Peyer's patch (tissue), 4 donors: ENCODE data around the gene OLIG1.

Experiments used
- POLR2A ChIP-seq, 2 donors: fragments of 450-650 bp; IDR thresholded peaks; one replicate each; pipeline ENCODE4 v1.5.1; 2017; ENCODE audit warnings: antibody characterized with exemption in 2 of 2, mild to moderate bottlenecking in 2 of 2, moderate library complexity in 2 of 2
- TF ChIP-seq, protein P1 (sequence below), 6 experiments: fragments of 450-650 bp in 4 of 6; fragments of 200-600 bp in 2 of 6; sonication (generic) in 1 of 6; IDR thresholded peaks; one replicate each; pipeline ENCODE4 v1.5.1; 2017 to 2019; ENCODE audit warnings: antibody characterized with exemption in 6 of 6, mild to moderate bottlenecking in 3 of 6, moderate library complexity in 1 of 6

DNA sequence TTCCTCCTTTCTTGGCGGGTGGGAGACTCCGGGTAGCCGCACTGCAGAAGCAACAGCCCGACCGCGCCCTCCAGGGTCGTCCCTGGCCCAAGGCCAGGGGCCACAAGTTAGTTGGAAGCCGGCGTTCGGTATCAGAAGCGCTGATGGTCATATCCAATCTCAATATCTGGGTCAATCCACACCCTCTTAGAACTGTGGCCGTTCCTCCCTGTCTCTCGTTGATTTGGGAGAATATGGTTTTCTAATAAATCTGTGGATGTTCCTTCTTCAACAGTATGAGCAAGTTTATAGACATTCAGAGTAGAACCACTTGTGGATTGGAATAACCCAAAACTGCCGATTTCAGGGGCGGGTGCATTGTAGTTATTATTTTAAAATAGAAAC, 41.7 kb upstream of the OLIG1 start:
- TF ChIP-seq, protein P1, sequence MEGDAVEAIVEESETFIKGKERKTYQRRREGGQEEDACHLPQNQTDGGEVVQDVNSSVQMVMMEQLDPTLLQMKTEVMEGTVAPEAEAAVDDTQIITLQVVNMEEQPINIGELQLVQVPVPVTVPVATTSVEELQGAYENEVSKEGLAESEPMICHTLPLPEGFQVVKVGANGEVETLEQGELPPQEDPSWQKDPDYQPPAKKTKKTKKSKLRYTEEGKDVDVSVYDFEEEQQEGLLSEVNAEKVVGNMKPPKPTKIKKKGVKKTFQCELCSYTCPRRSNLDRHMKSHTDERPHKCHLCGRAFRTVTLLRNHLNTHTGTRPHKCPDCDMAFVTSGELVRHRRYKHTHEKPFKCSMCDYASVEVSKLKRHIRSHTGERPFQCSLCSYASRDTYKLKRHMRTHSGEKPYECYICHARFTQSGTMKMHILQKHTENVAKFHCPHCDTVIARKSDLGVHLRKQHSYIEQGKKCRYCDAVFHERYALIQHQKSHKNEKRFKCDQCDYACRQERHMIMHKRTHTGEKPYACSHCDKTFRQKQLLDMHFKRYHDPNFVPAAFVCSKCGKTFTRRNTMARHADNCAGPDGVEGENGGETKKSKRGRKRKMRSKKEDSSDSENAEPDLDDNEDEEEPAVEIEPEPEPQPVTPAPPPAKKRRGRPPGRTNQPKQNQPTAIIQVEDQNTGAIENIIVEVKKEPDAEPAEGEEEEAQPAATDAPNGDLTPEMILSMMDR (IDR thresholded peaks at IDR 0.05), result no peak
- TF ChIP-seq POLR2A (IDR thresholded peaks at IDR 0.05), result no peak
